Muscle of leg (tissue), 11 donors: ENCODE results near the gene ZBTB7C. TPM values are rescaled to one million over a fixed set of nuclear protein-coding genes. Genes with fewer than 3 reads are reported as not detected.

Source experiments
- DNase-seq: peaks from one replicate; pipeline ENCODE4 v3.0.0; 2013
- H3K27ac ChIP-seq: one replicate; pipeline ENCODE4 v1.5.1; 2013; ENCODE audit warnings: mild to moderate bottlenecking, low read length, control low read depth
- H3K27me3 ChIP-seq: one replicate; pipeline ENCODE4 v1.6.1; 2013; ENCODE audit warnings: low read length; ENCODE audit not compliant: control insufficient read depth, insufficient read depth
- H3K36me3 ChIP-seq: one replicate; pipeline ENCODE4 v1.6.1; 2013; ENCODE audit warnings: low read length; ENCODE audit not compliant: control insufficient read depth, insufficient read depth
- H3K4me1 ChIP-seq: one replicate; pipeline ENCODE4 v1.6.1; 2013; ENCODE audit warnings: low read length; ENCODE audit not compliant: control insufficient read depth, insufficient read depth
- H3K4me3 ChIP-seq: one replicate; pipeline ENCODE4 v1.5.1; 2013; ENCODE audit warnings: low read length, control low read depth
- H3K9me3 ChIP-seq: replicated peaks from 2 replicates; pipeline ENCODE4 v1.6.1; 2013; ENCODE audit warnings: low read depth, low read length; ENCODE audit not compliant: control insufficient read depth
- WGBS: methylation state at CpG from one replicate; pipeline ENCODE4 v1.1.5; 2013; ENCODE audit warnings: missing lambda C conversion rate; ENCODE audit not compliant: insufficient coverage; 5-methylcytosine and 5-hydroxymethylcytosine counted together
- polyA plus RNA-seq, 8 donors: library from polyadenylated mRNA; unstranded; fragments of 120-200 nt; gene quantifications; one replicate each; pipeline versions ENCODE4 v1.2.1 to v1.2.3, GENCODE V29; 2013; ENCODE audit warnings: inconsistent platforms in 1 of 8, low replicate concordance in 1 of 8; ENCODE audit not compliant: insufficient read length in 8 of 8, insufficient read depth in 1 of 8
- total RNA-seq: library from RNA; stranded (reverse); fragments of 120-200 nt; gene quantifications from one replicate; pipeline ENCODE4 v1.2.4, GENCODE V29; 2013

The ZBTB7C gene
- total and polyA plus RNA-seq, 9 donors, result 2.8 to 5.6 (median 4.1) TPM

- WGBS, result 45% methylated on average over 2 of the region's 6 CpGs
- Histone ChIP-seq H3K27me3 (no peaks in the 10 kb centered on the region), H3K4me3 (no peak overlapping the region), H3K9me3 (no peaks in the 10 kb centered on the region), H3K36me3 (no peaks in the 10 kb centered on the region), H3K4me1 (peaks cover 34% of the 10 kb centered on the region), H3K27ac (peak overlapping the region; percentile 67)
- no peak for DNase-seq
These were observed 66.6 kb downstream of the ZBTB7C start for GRCh38 chr18:48342581-48342980.

GRCh38 chr18:48342125-48342524 is 67.1 kb downstream of the ZBTB7C start:
- H3K4me1 ChIP-seq, result peaks cover 34% of the 10 kb centered on the region
- H3K4me3 ChIP-seq, result no peak overlapping the region
- no peaks in the 10 kb centered on the region for H3K36me3 ChIP-seq
- no peaks in the 10 kb centered on the region for H3K9me3 ChIP-seq
- no peaks in the 10 kb centered on the region for H3K27me3 ChIP-seq
- DNase-seq, result peak; percentile 64
- peak overlapping the region; percentile 67 for H3K27ac ChIP-seq
- WGBS, result 50% methylated on average over 1 of the region's 6 CpGs

GRCh38 chr18:48340560-48340959 is 68.6 kb downstream of the ZBTB7C start:
- Histone ChIP-seq H3K9me3 (no peaks in the 10 kb centered on the region), H3K27me3 (no peaks in the 10 kb centered on the region), H3K27ac (no peak overlapping the region), H3K4me3 (no peak overlapping the region), H3K4me1 (peaks cover 40% of the 10 kb centered on the region), H3K36me3 (no peaks in the 10 kb centered on the region)
- 57% methylated on average over 5 of the region's 8 CpGs for WGBS
- no peak for DNase-seq

- DNase-seq, result no peak
These were observed 69.5 kb downstream of the ZBTB7C start for GRCh38 chr18:48339692-48340091.

GRCh38 chr18:48338915-48339314 is 70.3 kb downstream of the ZBTB7C start:
- Histone ChIP-seq H3K9me3 (no peaks in the 10 kb centered on the region), H3K4me1 (peaks cover 38% of the 10 kb centered on the region), H3K4me3 (no peak overlapping the region), H3K36me3 (no peaks in the 10 kb centered on the region), H3K27ac (no peak overlapping the region), H3K27me3 (no peaks in the 10 kb centered on the region)
- WGBS, result 96% methylated on average over 3 of the region's 3 CpGs
- DNase-seq, result no peak

More at GRCh38 chr18:48339692-48340091, 69.5 kb downstream of the ZBTB7C start:
- Histone ChIP-seq H3K27ac (no peak overlapping the region), H3K4me3 (no peak overlapping the region), H3K4me1 (peaks cover 38% of the 10 kb centered on the region), H3K36me3 (no peaks in the 10 kb centered on the region), H3K27me3 (no peaks in the 10 kb centered on the region), H3K9me3 (no peaks in the 10 kb centered on the region)
- 17% methylated on average over 1 of the region's 4 CpGs for WGBS

GRCh38 chr18:48337053-48337452 is 72.1 kb downstream of the ZBTB7C start:
- H3K4me3 ChIP-seq, result no peak overlapping the region
- H3K27ac ChIP-seq, result no peak overlapping the region
- DNase-seq, result no peak
- H3K27me3 ChIP-seq, result no peaks in the 10 kb centered on the region
- no peaks in the 10 kb centered on the region for H3K9me3 ChIP-seq
- peaks cover 27% of the 10 kb centered on the region for H3K4me1 ChIP-seq
- H3K36me3 ChIP-seq, result no peaks in the 10 kb centered on the region
- 83% methylated on average over 2 of the region's 2 CpGs for WGBS

- no peak overlapping the region for H3K27ac ChIP-seq
- 60% methylated on average over 3 of the region's 8 CpGs for WGBS
These were observed 72.9 kb downstream of the ZBTB7C start for GRCh38 chr18:48336332-48336731.

GRCh38 chr18:48335829-48336228 is 73.4 kb downstream of the ZBTB7C start:
- 66% methylated on average over 4 of the region's 4 CpGs for WGBS
- no peak for DNase-seq
- H3K36me3 ChIP-seq, result no peaks in the 10 kb centered on the region
- peaks cover 1% of the 10 kb centered on the region for H3K27me3 ChIP-seq
- H3K4me3 ChIP-seq, result no peak overlapping the region
- no peaks in the 10 kb centered on the region for H3K9me3 ChIP-seq
- peaks cover 20% of the 10 kb centered on the region for H3K4me1 ChIP-seq
- H3K27ac ChIP-seq, result no peak overlapping the region

More at GRCh38 chr18:48336332-48336731, 72.9 kb downstream of the ZBTB7C start:
- Histone ChIP-seq H3K36me3 (no peaks in the 10 kb centered on the region), H3K4me1 (peaks cover 23% of the 10 kb centered on the region), H3K9me3 (no peaks in the 10 kb centered on the region), H3K27me3 (no peaks in the 10 kb centered on the region), H3K4me3 (no peak overlapping the region)
- no peak for DNase-seq

GRCh38 chr18:48334845-48335244 is 74.3 kb downstream of the ZBTB7C start:
- 100% methylated on average over 1 of the region's 3 CpGs for WGBS
- Histone ChIP-seq H3K27me3 (peaks cover 2% of the 10 kb centered on the region), H3K4me1 (peaks cover 12% of the 10 kb centered on the region), H3K9me3 (no peaks in the 10 kb centered on the region), H3K4me3 (no peak overlapping the region), H3K36me3 (no peaks in the 10 kb centered on the region), H3K27ac (no peak overlapping the region)
- DNase-seq, result no peak

- Histone ChIP-seq H3K4me1 (peaks cover 12% of the 10 kb centered on the region), H3K27ac (no peak overlapping the region), H3K27me3 (peaks cover 2% of the 10 kb centered on the region), H3K9me3 (no peaks in the 10 kb centered on the region), H3K36me3 (no peaks in the 10 kb centered on the region), H3K4me3 (no peak overlapping the region)
- WGBS, result 15% methylated on average over 4 of the region's 4 CpGs
- no peak for DNase-seq
These were observed 75.6 kb downstream of the ZBTB7C start for GRCh38 chr18:48333563-48333962.
